ENCODE data around the gene UPF1. TPM values are rescaled to one million over a fixed set of nuclear protein-coding genes. Genes with fewer than 3 reads are reported as not detected.

Gene UPF1
- total RNA-seq, 6 donors from 2014 or later = 68.9 to 157 (median 86.3) TPM

DNA sequence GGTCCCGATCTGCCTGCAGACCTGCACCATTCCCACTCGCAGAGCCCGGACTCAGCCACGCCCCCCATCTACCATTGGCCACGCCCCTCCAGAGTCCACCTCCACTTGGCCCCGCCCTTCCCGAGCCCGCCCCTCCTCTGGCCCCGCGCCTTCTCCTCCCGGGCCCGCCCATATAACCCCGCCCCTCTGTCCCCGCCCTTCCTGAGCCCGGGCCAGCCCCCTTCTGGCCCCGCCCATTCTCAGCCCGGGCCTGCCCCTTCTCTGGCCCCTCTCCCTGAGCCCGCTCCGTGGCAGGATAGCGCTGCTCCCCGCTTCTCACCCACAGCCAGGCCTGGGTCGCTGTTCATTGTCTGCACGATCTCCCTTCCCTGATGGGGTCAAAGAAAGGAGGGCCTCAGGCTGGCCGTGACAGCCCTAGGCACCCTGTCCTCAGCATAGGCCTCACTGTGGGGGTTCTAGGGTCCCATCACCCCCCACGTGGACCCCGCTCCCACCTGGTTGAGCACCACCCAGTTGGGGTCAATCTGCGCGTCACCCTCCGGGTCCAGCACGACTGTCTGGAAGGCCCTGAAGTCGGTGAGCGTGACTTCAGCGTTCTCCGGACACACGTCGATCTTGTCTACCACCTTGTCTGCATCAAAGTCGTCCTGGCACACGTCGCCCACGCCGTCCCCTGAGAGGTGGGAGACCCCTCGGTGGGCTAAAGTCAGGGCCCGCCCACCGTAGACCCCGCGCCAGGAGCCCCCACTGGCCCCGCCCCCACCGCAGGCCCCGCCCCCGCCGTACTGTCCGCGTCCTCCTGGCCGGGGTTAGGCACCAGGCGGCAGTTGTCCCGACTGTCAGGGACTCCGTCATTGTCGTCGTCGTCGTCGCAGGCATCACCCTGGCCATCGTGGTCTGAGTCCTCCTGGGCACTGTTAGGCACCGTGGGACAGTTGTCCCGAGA is 46.3 kb upstream of the UPF1 start:
- TF ChIP-seq CTCF (IDR thresholded peaks at IDR 0.05) = no peak
- no peak for TF ChIP-seq EP300 (IDR thresholded peaks at IDR 0.05)
- no peak for TF ChIP-seq POLR2A (IDR thresholded peaks at IDR 0.05)
- TF ChIP-seq POLR2AphosphoS5 (IDR thresholded peaks at IDR 0.05) = no peak
- ATAC-seq (ENCODE audit: low FRiP score in 2 of 2) (peak; percentile 74 to 86), DNase-seq (peak; percentile 85 to 93)
- Histone ChIP-seq H3K9me3 (no peaks in the 10 kb centered on the region), H3K36me3 (no peaks in the 10 kb centered on the region), H3K27me3 (peaks cover 2 to 47% (median 37%) of the 10 kb centered on the region in 4 donors), H3K4me1 (peaks cover 32 to 45% (median 38%) of the 10 kb centered on the region in 4 donors), H3K4me3 (peak overlapping the region in 3 of 4 donors; percentile 0 to 22 (median 17)), H3K27ac (no peak overlapping the region)
- 15 to 20% methylated on average over 1 to 37 of the region's 65 CpGs for WGBS, 2 donors

DNA sequence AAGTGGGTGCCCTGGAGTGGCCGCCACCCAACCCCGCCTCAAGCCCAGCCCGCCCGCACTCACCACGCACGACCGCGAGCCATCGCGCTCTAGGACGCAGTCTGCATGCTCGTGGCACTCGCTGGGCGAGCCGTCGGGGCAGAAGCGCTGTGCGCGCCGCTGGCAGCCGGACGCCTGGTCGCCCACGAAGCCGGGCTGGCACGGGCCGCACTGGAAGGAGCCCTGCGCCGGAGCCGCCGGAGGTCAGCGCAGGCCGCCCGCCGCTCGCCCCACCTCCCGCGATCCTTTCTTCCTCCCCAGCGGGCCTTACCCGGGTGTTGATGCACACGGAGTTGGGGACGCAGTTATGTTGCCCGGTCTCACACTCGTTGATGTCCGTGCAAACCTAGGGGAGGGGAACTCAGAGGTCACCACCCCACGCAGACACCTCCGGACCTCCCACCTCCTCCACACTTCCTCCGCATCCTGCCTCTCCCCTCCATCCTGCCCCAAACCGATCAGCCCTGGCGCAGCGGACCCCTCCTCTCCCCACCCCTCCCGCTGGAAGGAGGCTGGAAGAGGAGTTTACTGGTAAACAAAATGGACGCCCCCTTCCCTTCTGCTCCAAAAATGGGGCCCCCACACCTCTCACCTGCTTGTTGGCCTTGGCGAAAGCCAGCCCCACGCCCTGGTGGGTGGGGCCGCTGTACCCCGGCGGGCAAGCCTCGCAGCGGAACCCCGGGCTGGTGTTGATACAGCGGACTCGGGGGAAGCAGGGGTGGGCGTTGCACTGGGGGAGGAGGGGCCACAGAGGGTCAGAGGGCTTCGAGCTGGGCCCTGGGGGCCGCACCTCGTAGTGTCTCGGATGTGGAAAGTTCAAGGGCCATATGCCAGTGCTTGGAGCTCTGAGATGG is 43.0 kb upstream of the UPF1 start:
- H3K4me1 ChIP-seq = peaks cover 37 to 54% (median 47%) of the 10 kb centered on the region in 4 donors
- no peaks in the 10 kb centered on the region for H3K9me3 ChIP-seq
- peaks cover 2 to 63% (median 50%) of the 10 kb centered on the region in 4 donors for H3K27me3 ChIP-seq
- 3 to 4% methylated on average over 46 to 62 of the region's 68 CpGs for WGBS, 2 donors
- ATAC-seq (ENCODE audit: low FRiP score in 2 of 2) (no peak), DNase-seq (peak in 1 of 2 donors; percentile 83)
- no peak for TF ChIP-seq POLR2A (IDR thresholded peaks at IDR 0.05)
- no peak for TF ChIP-seq POLR2AphosphoS5 (IDR thresholded peaks at IDR 0.05)
- H3K27ac ChIP-seq = no peak overlapping the region
- no peaks in the 10 kb centered on the region for H3K36me3 ChIP-seq
- H3K4me3 ChIP-seq = no peak overlapping the region

DNA sequence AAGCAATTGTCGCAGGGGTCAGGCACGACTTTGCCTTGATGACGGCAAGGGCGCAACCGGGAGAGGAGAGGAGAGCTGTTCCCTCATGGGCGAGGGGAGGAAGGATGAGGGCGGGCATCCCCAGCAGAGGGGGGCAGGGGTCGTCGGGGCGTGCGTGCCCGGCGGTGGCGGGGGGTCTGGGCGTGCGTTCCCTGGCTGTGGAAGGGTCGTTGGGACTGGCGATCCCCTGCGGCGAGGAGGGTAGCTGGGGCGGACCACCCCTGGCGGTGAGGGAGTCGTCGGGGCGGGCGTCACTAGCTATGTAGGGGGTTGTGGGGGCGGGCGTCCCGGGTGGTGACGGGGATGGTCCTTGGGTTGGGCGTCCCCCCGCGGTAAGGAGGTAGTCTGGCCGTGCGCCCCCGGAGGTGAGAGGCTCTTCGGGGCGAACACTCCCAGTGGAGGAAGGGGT is 42.3 kb upstream of the UPF1 start:
- DNase-seq (peak in 1 of 2 donors; percentile 73), ATAC-seq (ENCODE audit: low FRiP score in 2 of 2) (no peak)
- Histone ChIP-seq H3K27me3 (peaks cover 2 to 63% (median 50%) of the 10 kb centered on the region in 4 donors), H3K36me3 (no peaks in the 10 kb centered on the region), H3K9me3 (no peaks in the 10 kb centered on the region), H3K4me1 (peaks cover 37 to 54% (median 47%) of the 10 kb centered on the region in 4 donors), H3K27ac (no peak overlapping the region), H3K4me3 (peak overlapping the region in 3 of 4 donors; percentile 25 to 42 (median 34))
- no peak for TF ChIP-seq POLR2A (IDR thresholded peaks at IDR 0.05)
- TF ChIP-seq POLR2AphosphoS5 (IDR thresholded peaks at IDR 0.05) = no peak
- TF ChIP-seq EP300 (IDR thresholded peaks at IDR 0.05) = no peak
- TF ChIP-seq CTCF (IDR thresholded peaks at IDR 0.05) = no peak
- 2 to 6% methylated on average over 6 to 37 of the region's 38 CpGs for whole genome bisulfite sequencing, 2 donors

- Histone ChIP-seq H3K4me1 (peaks cover 36 to 51% (median 47%) of the 10 kb centered on the region in 4 donors), H3K4me3 (peak overlapping the region in 3 of 4 donors; percentile 25 to 42 (median 34)), H3K27ac (no peak overlapping the region), H3K27me3 (peaks cover 2 to 63% (median 50%) of the 10 kb centered on the region in 4 donors), H3K9me3 (no peaks in the 10 kb centered on the region), H3K36me3 (no peaks in the 10 kb centered on the region)
- DNase-seq (peak in 1 of 2 donors; percentile 89), ATAC-seq (ENCODE audit: low FRiP score in 2 of 2) (peak in 1 of 2 donors; percentile 32)
- no peak for TF ChIP-seq EP300 (IDR thresholded peaks at IDR 0.05)
- no peak for TF ChIP-seq POLR2A (IDR thresholded peaks at IDR 0.05)
- no peak for TF ChIP-seq POLR2AphosphoS5 (IDR thresholded peaks at IDR 0.05)
- no peak for TF ChIP-seq CTCF (IDR thresholded peaks at IDR 0.05)
- 1 to 2% methylated on average over 22 to 40 of the region's 65 CpGs for WGBS, 2 donors
These were observed 41.7 kb upstream of the UPF1 start for GRCh38 chr19:18789883-18790565.

Measured in upper lobe of left lung (tissue), 6 donors.